Parathyroid adenoma (tissue), 2 donors: ENCODE results near the gene IL6ST.

ENCODE experiments used
- H2AFZ ChIP-seq: fragments of 300-600 bp; sonication (generic); one replicate; pipeline ENCODE4 v1.7.0; 2017; ENCODE audit warnings: antibody characterized with exemption, mild to moderate bottlenecking
- H3K27ac ChIP-seq: fragments of 300-600 bp; sonication (generic); one replicate; pipeline ENCODE4 v1.7.0; 2017
- H3K27me3 ChIP-seq: fragments of 300-600 bp; sonication (generic); one replicate; pipeline ENCODE4 v1.7.0; 2017; ENCODE audit warnings: low read length; ENCODE audit not compliant: control insufficient read depth, insufficient read depth
- H3K36me3 ChIP-seq: fragments of 300-600 bp; sonication (generic); one replicate; pipeline ENCODE4 v1.7.0; 2017; ENCODE audit warnings: low read length; ENCODE audit not compliant: control insufficient read depth, insufficient read depth
- H3K4me1 ChIP-seq: fragments of 300-600 bp; sonication (generic); one replicate; pipeline ENCODE4 v1.7.0; 2017; ENCODE audit warnings: control low read depth
- H3K4me2 ChIP-seq: fragments of 300-600 bp; sonication (generic); one replicate; pipeline ENCODE4 v1.7.0; 2017; ENCODE audit warnings: low read length
- H3K4me3 ChIP-seq: fragments of 300-600 bp; sonication (generic); one replicate; pipeline ENCODE4 v1.7.0; 2017; ENCODE audit warnings: low read depth, low read length
- H3K79me2 ChIP-seq: fragments of 300-600 bp; sonication (generic); one replicate; pipeline ENCODE4 v1.7.0; 2017; ENCODE audit warnings: control low read depth
- H3K9ac ChIP-seq: fragments of 300-600 bp; sonication (generic); one replicate; pipeline ENCODE4 v1.7.0; 2017; ENCODE audit warnings: mild to moderate bottlenecking
- H3K9me3 ChIP-seq: fragments of 300-600 bp; sonication (generic); one replicate; pipeline ENCODE4 v1.7.0; 2017; ENCODE audit warnings: low read length; ENCODE audit not compliant: control insufficient read depth
- CTCF ChIP-seq: fragments of 300-600 bp; sonication (generic); IDR thresholded peaks from one replicate; pipeline ENCODE4 v1.7.0; 2017; ENCODE audit warnings: antibody characterized with exemption, mild to moderate bottlenecking
- donor health status: primary hyperparathyroidism.

Gene IL6ST

DNA sequence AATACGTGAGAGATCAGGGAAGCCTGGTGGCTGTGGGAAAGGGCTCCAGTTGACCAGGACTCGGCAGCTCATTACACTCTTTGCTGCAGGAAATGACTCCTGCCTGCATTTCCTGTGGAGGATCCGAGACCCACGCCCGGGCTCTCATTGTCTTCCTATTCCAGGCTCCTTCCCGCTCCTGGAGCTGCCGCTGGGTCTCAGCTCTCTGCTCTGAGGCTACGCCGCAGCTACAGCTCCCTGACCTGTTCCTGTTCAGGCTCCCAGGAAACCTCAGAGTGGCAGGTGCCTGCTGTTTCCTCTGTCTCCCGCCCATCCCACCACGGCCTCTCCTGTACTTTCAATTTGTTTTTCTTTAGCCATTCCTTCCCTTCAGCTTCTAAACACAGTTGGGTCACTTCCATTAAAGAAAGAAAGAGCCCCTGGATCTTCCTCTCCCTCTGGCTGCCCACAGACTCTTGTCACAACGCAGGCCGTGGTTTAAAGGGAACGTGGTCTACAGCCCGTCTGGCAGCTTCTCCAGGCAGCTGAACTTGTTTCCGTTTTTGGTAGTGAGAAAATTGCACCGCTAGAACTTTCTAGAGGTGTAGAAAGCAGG, 71.5 kb downstream of the IL6ST start:
- Histone ChIP-seq H3K4me1 (peaks cover 3% of the 10 kb centered on the region), H3K36me3 (no peaks in the 10 kb centered on the region), H3K9me3 (no peaks in the 10 kb centered on the region), H3K79me2 (no peaks in the 10 kb centered on the region), H3K27ac (peak overlapping the region; percentile 15), H2AFZ (peak overlapping the region; percentile 58), H3K9ac (no peak overlapping the region), H3K4me2 (peak overlapping the region; percentile 37), H3K4me3 (peak overlapping the region; percentile 27), H3K27me3 (no peaks in the 10 kb centered on the region)
- no peak for TF ChIP-seq CTCF

GRCh38 chr5:55921617-55922016, 73.1 kb downstream of the IL6ST start:
- TF ChIP-seq CTCF, result no peak
- H3K79me2 ChIP-seq, result no peaks in the 10 kb centered on the region
- H3K9me3 ChIP-seq, result no peaks in the 10 kb centered on the region
- no peak overlapping the region for H2AFZ ChIP-seq
- no peak overlapping the region for H3K27ac ChIP-seq
- no peaks in the 10 kb centered on the region for H3K36me3 ChIP-seq
- H3K9ac ChIP-seq, result no peak overlapping the region
- no peaks in the 10 kb centered on the region for H3K27me3 ChIP-seq
- no peak overlapping the region for H3K4me2 ChIP-seq
- H3K4me1 ChIP-seq, result no peaks in the 10 kb centered on the region
- H3K4me3 ChIP-seq, result no peak overlapping the region

DNA sequence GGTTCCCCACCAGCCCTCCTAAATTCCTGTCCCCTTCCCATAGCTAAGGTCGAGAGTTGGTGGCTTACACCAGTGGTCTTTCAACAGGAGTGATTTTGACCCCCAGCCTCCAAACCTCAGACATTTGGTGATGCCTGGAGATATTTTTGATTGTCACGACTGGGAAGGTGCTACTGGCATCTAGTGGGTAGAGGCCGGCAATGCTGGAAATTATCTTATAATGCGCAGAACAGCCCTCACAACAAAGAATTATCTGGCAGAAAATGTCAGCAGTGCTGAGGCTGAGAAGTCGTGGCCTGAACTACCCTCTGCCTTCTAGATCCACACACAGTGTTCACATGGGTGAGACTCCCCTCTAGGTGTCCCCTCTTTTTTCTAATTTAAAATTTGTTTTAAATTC, 74.0 kb downstream of the IL6ST start:
- Histone ChIP-seq H3K4me2 (no peak overlapping the region), H3K9ac (no peak overlapping the region), H3K4me3 (no peak overlapping the region)

GRCh38 chr5:55919625-55920024, 75.1 kb downstream of the IL6ST start:
- no peaks in the 10 kb centered on the region for H3K9me3 ChIP-seq
- H3K36me3 ChIP-seq, result no peaks in the 10 kb centered on the region
- H3K4me2 ChIP-seq, result no peak overlapping the region
- H2AFZ ChIP-seq, result no peak overlapping the region
- no peaks in the 10 kb centered on the region for H3K4me1 ChIP-seq
- H3K9ac ChIP-seq, result no peak overlapping the region
- no peaks in the 10 kb centered on the region for H3K79me2 ChIP-seq
- no peak for TF ChIP-seq CTCF
- no peaks in the 10 kb centered on the region for H3K27me3 ChIP-seq
- H3K27ac ChIP-seq, result no peak overlapping the region
- H3K4me3 ChIP-seq, result no peak overlapping the region

More for the DNA sequence above, 74.0 kb downstream of the IL6ST start:
- no peak overlapping the region for H3K27ac ChIP-seq
- no peaks in the 10 kb centered on the region for H3K27me3 ChIP-seq
- no peak for TF ChIP-seq CTCF
- H3K4me1 ChIP-seq, result no peaks in the 10 kb centered on the region
- H3K9me3 ChIP-seq, result no peaks in the 10 kb centered on the region
- no peaks in the 10 kb centered on the region for H3K36me3 ChIP-seq
- H2AFZ ChIP-seq, result no peak overlapping the region
- no peaks in the 10 kb centered on the region for H3K79me2 ChIP-seq
